ENCODE measurements around the gene SLC19A1.

SLC19A1 gene

GRCh38 chr21:45550522-45551210 is 8.4 kb upstream of the SLC19A1 start:
- no peak overlapping the region for H4K8ac ChIP-seq (ENCODE audit: low read depth, low read length)
- DNase-seq, result peak; percentile 35
- no peak overlapping the region for H2BK5ac ChIP-seq (ENCODE audit: low read length)
- no peak overlapping the region for H3K4me2 ChIP-seq (ENCODE audit: low read length)
- no peak overlapping the region for H3K4ac ChIP-seq (ENCODE audit: low read depth, low read length)
- no peak overlapping the region for H3K9ac ChIP-seq (ENCODE audit: low read length)
- no peak overlapping the region for H2BK15ac ChIP-seq (replicated peaks; ENCODE audit: low read depth)
- no peak overlapping the region for H3K23ac ChIP-seq (ENCODE audit: low read length)
- no peak overlapping the region for H3K18ac ChIP-seq (ENCODE audit: low read length)
- H3K79me2 ChIP-seq (ENCODE audit: control insufficient read depth, insufficient read depth, low read length), result no peaks in the 10 kb centered on the region
- H3K56ac ChIP-seq (ENCODE audit: low read length), result peak overlapping the region; percentile 52
- no peaks in the 10 kb centered on the region for H3K79me1 ChIP-seq (ENCODE audit: low read length)
- H2AK5ac ChIP-seq (ENCODE audit: low read length), result no peak overlapping the region
- no peaks in the 10 kb centered on the region for H3K36me3 ChIP-seq (ENCODE audit: control insufficient read depth, insufficient read depth, low read length)
- H2BK120ac ChIP-seq (ENCODE audit: low read depth, low read length), result no peak overlapping the region
- no CpG with 5 or more reads among the region's 17 CpGs for WGBS (ENCODE audit: extremely low coverage, insufficient coverage, low lambda C conversion rate)
- H4K5ac ChIP-seq (ENCODE audit: low read length), result no peak overlapping the region
- H3K27ac ChIP-seq (ENCODE audit: low read depth, low read length), result no peak overlapping the region
- no peaks in the 10 kb centered on the region for H3K27me3 ChIP-seq (ENCODE audit: insufficient read depth, low read length, poor library complexity)
- no peaks in the 10 kb centered on the region for H3K4me1 ChIP-seq (ENCODE audit: control insufficient read depth, low read depth, low read length)
- no peak overlapping the region for H3K4me3 ChIP-seq (ENCODE audit: low read length)

- Histone ChIP-seq H3K79me2 (ENCODE audit: control insufficient read depth, insufficient read depth, low read length) (no peaks in the 10 kb centered on the region), H4K8ac (ENCODE audit: low read depth, low read length) (no peak overlapping the region), H2BK5ac (ENCODE audit: low read length) (no peak overlapping the region), H2BK120ac (ENCODE audit: low read depth, low read length) (no peak overlapping the region), H2BK15ac (replicated peaks; ENCODE audit: low read depth) (no peak overlapping the region), H3K23ac (ENCODE audit: low read length) (no peak overlapping the region), H4K5ac (ENCODE audit: low read length) (no peak overlapping the region), H3K4me1 (ENCODE audit: control insufficient read depth, low read depth, low read length) (no peaks in the 10 kb centered on the region), H3K4me3 (ENCODE audit: low read length) (no peak overlapping the region), H3K18ac (ENCODE audit: low read length) (no peak overlapping the region), H2AK5ac (ENCODE audit: low read length) (no peak overlapping the region), H3K36me3 (ENCODE audit: control insufficient read depth, insufficient read depth, low read length) (no peaks in the 10 kb centered on the region), H3K27ac (ENCODE audit: low read depth, low read length) (no peak overlapping the region), H3K27me3 (ENCODE audit: insufficient read depth, low read length, poor library complexity) (no peaks in the 10 kb centered on the region), H3K9ac (ENCODE audit: low read length) (no peak overlapping the region), H3K4me2 (ENCODE audit: low read length) (no peak overlapping the region), H3K56ac (ENCODE audit: low read length) (no peak overlapping the region), H3K4ac (ENCODE audit: low read depth, low read length) (no peak overlapping the region), H3K79me1 (ENCODE audit: low read length) (no peaks in the 10 kb centered on the region)
- no CpG with 5 or more reads among the region's 15 CpGs for WGBS (ENCODE audit: extremely low coverage, insufficient coverage, low lambda C conversion rate)
- no peak for DNase-seq
These were observed 7.6 kb upstream of the SLC19A1 start for GRCh38 chr21:45549626-45550463.

GRCh38 chr21:45548711-45549491 is 6.7 kb upstream of the SLC19A1 start:
- no peak overlapping the region for H4K8ac ChIP-seq (ENCODE audit: low read depth, low read length)
- WGBS (ENCODE audit: extremely low coverage, insufficient coverage, low lambda C conversion rate), result no CpG with 5 or more reads among the region's 9 CpGs

GRCh38 chr21:45547545-45547900 is 5.3 kb upstream of the SLC19A1 start:
- no peak overlapping the region for H2BK5ac ChIP-seq (ENCODE audit: low read length)
- H3K9ac ChIP-seq (ENCODE audit: low read length), result no peak overlapping the region
- no CpG with 5 or more reads among the region's 3 CpGs for WGBS (ENCODE audit: extremely low coverage, insufficient coverage, low lambda C conversion rate)
- no peak overlapping the region for H2BK120ac ChIP-seq (ENCODE audit: low read depth, low read length)
- H3K79me2 ChIP-seq (ENCODE audit: control insufficient read depth, insufficient read depth, low read length), result no peaks in the 10 kb centered on the region
- H3K23ac ChIP-seq (ENCODE audit: low read length), result no peak overlapping the region
- H3K4me2 ChIP-seq (ENCODE audit: low read length), result no peak overlapping the region
- H3K36me3 ChIP-seq (ENCODE audit: control insufficient read depth, insufficient read depth, low read length), result no peaks in the 10 kb centered on the region
- DNase-seq, result no peak
- no peak overlapping the region for H3K27ac ChIP-seq (ENCODE audit: low read depth, low read length)
- H4K8ac ChIP-seq (ENCODE audit: low read depth, low read length), result no peak overlapping the region
- H4K5ac ChIP-seq (ENCODE audit: low read length), result no peak overlapping the region
- no peaks in the 10 kb centered on the region for H3K27me3 ChIP-seq (ENCODE audit: insufficient read depth, low read length, poor library complexity)
- no peaks in the 10 kb centered on the region for H3K4me1 ChIP-seq (ENCODE audit: control insufficient read depth, low read depth, low read length)
- H3K79me1 ChIP-seq (ENCODE audit: low read length), result no peaks in the 10 kb centered on the region
- no peak overlapping the region for H2BK15ac ChIP-seq (replicated peaks; ENCODE audit: low read depth)
- no peak overlapping the region for H2AK5ac ChIP-seq (ENCODE audit: low read length)
- no peak overlapping the region for H3K4ac ChIP-seq (ENCODE audit: low read depth, low read length)
- H3K4me3 ChIP-seq (ENCODE audit: low read length), result no peak overlapping the region
- H3K18ac ChIP-seq (ENCODE audit: low read length), result no peak overlapping the region
- H3K56ac ChIP-seq (ENCODE audit: low read length), result no peak overlapping the region

More at GRCh38 chr21:45548711-45549491, 6.7 kb upstream of the SLC19A1 start:
- Histone ChIP-seq H2BK15ac (replicated peaks; ENCODE audit: low read depth) (no peak overlapping the region), H3K79me1 (ENCODE audit: low read length) (no peaks in the 10 kb centered on the region), H3K27ac (ENCODE audit: low read depth, low read length) (no peak overlapping the region), H3K79me2 (ENCODE audit: control insufficient read depth, insufficient read depth, low read length) (no peaks in the 10 kb centered on the region), H2BK120ac (ENCODE audit: low read depth, low read length) (no peak overlapping the region), H3K27me3 (ENCODE audit: insufficient read depth, low read length, poor library complexity) (no peaks in the 10 kb centered on the region), H2BK5ac (ENCODE audit: low read length) (no peak overlapping the region), H3K56ac (ENCODE audit: low read length) (no peak overlapping the region), H3K4me1 (ENCODE audit: control insufficient read depth, low read depth, low read length) (no peaks in the 10 kb centered on the region), H3K18ac (ENCODE audit: low read length) (no peak overlapping the region), H4K5ac (ENCODE audit: low read length) (no peak overlapping the region), H3K23ac (ENCODE audit: low read length) (no peak overlapping the region), H3K4me2 (ENCODE audit: low read length) (no peak overlapping the region), H3K9ac (ENCODE audit: low read length) (no peak overlapping the region), H2AK5ac (ENCODE audit: low read length) (no peak overlapping the region), H3K4ac (ENCODE audit: low read depth, low read length) (no peak overlapping the region), H3K4me3 (ENCODE audit: low read length) (no peak overlapping the region), H3K36me3 (ENCODE audit: control insufficient read depth, insufficient read depth, low read length) (no peaks in the 10 kb centered on the region)
- no peak for DNase-seq

GRCh38 chr21:45546636-45547544 is 4.7 kb upstream of the SLC19A1 start:
- no peak overlapping the region for H3K4me3 ChIP-seq (ENCODE audit: low read length)
- no peak overlapping the region for H3K4me2 ChIP-seq (ENCODE audit: low read length)
- no peak overlapping the region for H2BK15ac ChIP-seq (replicated peaks; ENCODE audit: low read depth)
- no peaks in the 10 kb centered on the region for H3K27me3 ChIP-seq (ENCODE audit: insufficient read depth, low read length, poor library complexity)
- H3K4ac ChIP-seq (ENCODE audit: low read depth, low read length), result no peak overlapping the region
- no peaks in the 10 kb centered on the region for H3K79me1 ChIP-seq (ENCODE audit: low read length)
- H3K36me3 ChIP-seq (ENCODE audit: control insufficient read depth, insufficient read depth, low read length), result no peaks in the 10 kb centered on the region
- H3K79me2 ChIP-seq (ENCODE audit: control insufficient read depth, insufficient read depth, low read length), result no peaks in the 10 kb centered on the region
- no peak overlapping the region for H4K5ac ChIP-seq (ENCODE audit: low read length)
- no peak overlapping the region for H3K9ac ChIP-seq (ENCODE audit: low read length)
- H3K23ac ChIP-seq (ENCODE audit: low read length), result no peak overlapping the region
- no peak overlapping the region for H2BK5ac ChIP-seq (ENCODE audit: low read length)
- no peak overlapping the region for H4K8ac ChIP-seq (ENCODE audit: low read depth, low read length)
- DNase-seq, result no peak
- H3K4me1 ChIP-seq (ENCODE audit: control insufficient read depth, low read depth, low read length), result no peaks in the 10 kb centered on the region
- no peak overlapping the region for H2BK120ac ChIP-seq (ENCODE audit: low read depth, low read length)
- H3K18ac ChIP-seq (ENCODE audit: low read length), result no peak overlapping the region
- H3K56ac ChIP-seq (ENCODE audit: low read length), result no peak overlapping the region
- no CpG with 5 or more reads among the region's 16 CpGs for WGBS (ENCODE audit: extremely low coverage, insufficient coverage, low lambda C conversion rate)
- H2AK5ac ChIP-seq (ENCODE audit: low read length), result no peak overlapping the region
- no peak overlapping the region for H3K27ac ChIP-seq (ENCODE audit: low read depth, low read length)
